ENCODE results near the gene ZNF692.

ZNF692 gene

GRCh38 chr1:248821101-248821500 lies 37.8 kb downstream of the ZNF692 start:
- peaks cover 30% of the 10 kb centered on the region for H3K36me3 ChIP-seq (replicated peaks)
- H3K9me3 ChIP-seq, result no peaks in the 10 kb centered on the region
- DNase-seq (ENCODE audit: low spot score in 2 of 2), result no peak
- in situ Hi-C loops (cut with MboI; ENCODE audit: low sequenced_read_pairs), result no loop called here
- no peak overlapping the region for H3K4me3 ChIP-seq
- H3K4me1 ChIP-seq, result no peaks in the 10 kb centered on the region; the same call in 1 of the 2 replicates
- no peaks in the 10 kb centered on the region for H3K27me3 ChIP-seq (ENCODE audit: low read depth)

- Histone ChIP-seq H3K4me3 (no peak overlapping the region), H3K36me3 (replicated peaks) (peaks cover 32% of the 10 kb centered on the region), H3K4me1 (no peaks in the 10 kb centered on the region; the same call in 1 of the 2 replicates), H3K9me3 (no peaks in the 10 kb centered on the region), H3K27me3 (ENCODE audit: low read depth) (no peaks in the 10 kb centered on the region)
- in situ Hi-C loops (cut with MboI; ENCODE audit: low sequenced_read_pairs), result no loop called here
- DNase-seq (ENCODE audit: low spot score in 2 of 2), result no peak
Observed at GRCh38 chr1:248820041-248820585, 38.8 kb downstream of the ZNF692 start.

- DNase-seq (ENCODE audit: low spot score in 2 of 2), result no peak
- H3K9me3 ChIP-seq, result no peaks in the 10 kb centered on the region
- no peaks in the 10 kb centered on the region for H3K4me1 ChIP-seq
- H3K27me3 ChIP-seq (ENCODE audit: low read depth), result no peaks in the 10 kb centered on the region
- H3K4me3 ChIP-seq, result no peak overlapping the region
- H3K36me3 ChIP-seq (replicated peaks), result peaks cover 39% of the 10 kb centered on the region
- in situ Hi-C loops (cut with MboI; ENCODE audit: low sequenced_read_pairs), result no loop called here
Observed at GRCh38 chr1:248818505-248819374, 40.1 kb downstream of the ZNF692 start.

- H3K4me1 ChIP-seq, result no peaks in the 10 kb centered on the region
- H3K4me3 ChIP-seq, result no peak overlapping the region
- H3K9me3 ChIP-seq, result no peaks in the 10 kb centered on the region
- H3K27me3 ChIP-seq (ENCODE audit: low read depth), result no peaks in the 10 kb centered on the region
- H3K36me3 ChIP-seq (replicated peaks), result peaks cover 30% of the 10 kb centered on the region
- no peak for DNase-seq (ENCODE audit: low spot score in 2 of 2)
- in situ Hi-C loops (cut with MboI; ENCODE audit: low sequenced_read_pairs), result no loop called here
Observed at GRCh38 chr1:248817065-248817464, 41.8 kb downstream of the ZNF692 start.

- Histone ChIP-seq H3K4me1 (no peaks in the 10 kb centered on the region), H3K9me3 (no peaks in the 10 kb centered on the region), H3K27me3 (ENCODE audit: low read depth) (no peaks in the 10 kb centered on the region), H3K36me3 (replicated peaks) (peaks cover 30% of the 10 kb centered on the region), H3K4me3 (no peak overlapping the region)
- DNase-seq (ENCODE audit: low spot score in 2 of 2), result no peak
- in situ Hi-C loops (cut with MboI; ENCODE audit: low sequenced_read_pairs), result no loop called here
Observed at GRCh38 chr1:248816042-248816851, 42.6 kb downstream of the ZNF692 start.

- no peak for DNase-seq (ENCODE audit: low spot score in 2 of 2)
- in situ Hi-C loops (cut with MboI; ENCODE audit: low sequenced_read_pairs), result no loop called here
- Histone ChIP-seq H3K4me1 (no peaks in the 10 kb centered on the region), H3K36me3 (replicated peaks) (peaks cover 24% of the 10 kb centered on the region), H3K4me3 (no peak overlapping the region), H3K27me3 (ENCODE audit: low read depth) (no peaks in the 10 kb centered on the region), H3K9me3 (no peaks in the 10 kb centered on the region)
Observed at GRCh38 chr1:248815407-248816034, 43.4 kb downstream of the ZNF692 start.

GRCh38 chr1:248814351-248814750 lies 44.5 kb downstream of the ZNF692 start:
- in situ Hi-C loops (cut with MboI; ENCODE audit: low sequenced_read_pairs), result no loop called here
- H3K9me3 ChIP-seq, result no peaks in the 10 kb centered on the region
- H3K4me1 ChIP-seq, result no peaks in the 10 kb centered on the region
- H3K4me3 ChIP-seq, result no peak overlapping the region
- H3K36me3 ChIP-seq (replicated peaks), result peaks cover 19% of the 10 kb centered on the region
- DNase-seq (ENCODE audit: low spot score in 2 of 2), result no peak
- H3K27me3 ChIP-seq (ENCODE audit: low read depth), result no peaks in the 10 kb centered on the region

- Histone ChIP-seq H3K27me3 (ENCODE audit: low read depth) (no peaks in the 10 kb centered on the region), H3K4me1 (no peaks in the 10 kb centered on the region), H3K4me3 (no peak overlapping the region), H3K9me3 (no peaks in the 10 kb centered on the region), H3K36me3 (replicated peaks) (peaks cover 19% of the 10 kb centered on the region)
- no peak for DNase-seq (ENCODE audit: low spot score in 2 of 2)
- in situ Hi-C loops (cut with MboI; ENCODE audit: low sequenced_read_pairs), result no loop called here
Observed at GRCh38 chr1:248813546-248813945, 45.3 kb downstream of the ZNF692 start.

- in situ Hi-C loops (cut with MboI; ENCODE audit: low sequenced_read_pairs), result no loop called here
- H3K4me3 ChIP-seq, result no peak overlapping the region
- no peaks in the 10 kb centered on the region for H3K27me3 ChIP-seq (ENCODE audit: low read depth)
- DNase-seq (ENCODE audit: low spot score in 2 of 2), result no peak
- H3K4me1 ChIP-seq, result no peaks in the 10 kb centered on the region
- peaks cover 19% of the 10 kb centered on the region for H3K36me3 ChIP-seq (replicated peaks)
- no peaks in the 10 kb centered on the region for H3K9me3 ChIP-seq
Observed at GRCh38 chr1:248812736-248813425, 46.0 kb downstream of the ZNF692 start.

GRCh38 chr1:248811514-248812490 lies 47.1 kb downstream of the ZNF692 start:
- H3K9me3 ChIP-seq, result no peaks in the 10 kb centered on the region
- no peaks in the 10 kb centered on the region for H3K4me1 ChIP-seq
- in situ Hi-C loops (cut with MboI; ENCODE audit: low sequenced_read_pairs), result no loop called here
- H3K36me3 ChIP-seq (replicated peaks), result peaks cover 19% of the 10 kb centered on the region
- no peak overlapping the region for H3K4me3 ChIP-seq
- DNase-seq (ENCODE audit: low spot score in 2 of 2), result no peak
- no peaks in the 10 kb centered on the region for H3K27me3 ChIP-seq (ENCODE audit: low read depth)

- H3K27me3 ChIP-seq (ENCODE audit: low read depth), result no peaks in the 10 kb centered on the region
- H3K4me3 ChIP-seq, result no peak overlapping the region
- H3K4me1 ChIP-seq, result no peaks in the 10 kb centered on the region
- H3K9me3 ChIP-seq, result no peaks in the 10 kb centered on the region
- in situ Hi-C loops (cut with MboI; ENCODE audit: low sequenced_read_pairs), result no loop called here
- DNase-seq (ENCODE audit: low spot score in 2 of 2), result no peak
- H3K36me3 ChIP-seq (replicated peaks), result peaks cover 15% of the 10 kb centered on the region
Observed at GRCh38 chr1:248810727-248811513, 48.0 kb downstream of the ZNF692 start.
